ENCODE data around the gene ICE2.

Gene ICE2

DNA sequence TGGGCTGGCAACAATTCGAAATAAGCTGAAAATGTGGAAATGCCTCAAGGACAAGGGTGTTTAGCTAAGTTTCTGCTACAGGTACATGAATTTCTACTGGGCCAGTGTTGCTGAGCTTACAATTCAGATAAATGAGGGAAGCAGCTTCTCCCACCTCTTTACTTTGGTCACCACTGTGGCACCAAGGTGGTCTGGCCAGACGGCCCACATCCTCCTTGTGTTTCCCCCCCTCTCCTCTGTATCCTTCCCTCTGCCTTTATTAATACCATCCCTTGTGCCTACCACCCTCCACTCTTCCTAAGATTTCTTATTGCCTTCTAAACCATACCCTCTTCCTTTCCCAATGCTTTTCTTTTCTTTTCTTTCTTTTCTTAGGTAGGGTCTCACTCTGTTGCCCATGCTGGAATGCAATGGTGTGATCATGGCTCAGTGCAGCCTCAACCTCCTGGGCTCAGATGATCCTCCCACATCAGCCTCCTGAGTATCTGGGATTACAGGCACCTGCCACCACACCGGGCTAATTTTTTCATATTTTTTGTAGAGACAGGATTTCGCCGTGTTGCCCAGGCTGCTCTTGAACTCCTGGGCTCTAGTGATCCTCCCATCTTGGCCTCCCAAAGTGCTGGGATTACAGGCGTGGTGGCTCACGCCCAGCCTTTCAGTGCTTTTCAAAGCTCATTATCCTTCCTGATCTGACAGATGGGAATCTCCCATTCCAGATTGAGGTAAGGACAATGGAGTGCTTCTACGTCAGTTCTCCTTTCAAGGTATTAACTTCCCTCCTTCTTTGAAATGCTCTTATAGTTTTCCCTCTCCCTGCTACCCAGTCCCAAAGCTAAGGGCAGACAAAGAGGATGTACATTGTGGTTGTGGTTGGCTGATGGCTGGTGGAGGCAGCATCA, 95.9 kb downstream of the ICE2 start:
- no peak for DNase-seq (ENCODE audit: extremely low read depth, low read depth)
- no peak overlapping the region for H3K4me3 ChIP-seq (replicated peaks; ENCODE audit: low read depth, low read length)
- TF ChIP-seq, protein P1, sequence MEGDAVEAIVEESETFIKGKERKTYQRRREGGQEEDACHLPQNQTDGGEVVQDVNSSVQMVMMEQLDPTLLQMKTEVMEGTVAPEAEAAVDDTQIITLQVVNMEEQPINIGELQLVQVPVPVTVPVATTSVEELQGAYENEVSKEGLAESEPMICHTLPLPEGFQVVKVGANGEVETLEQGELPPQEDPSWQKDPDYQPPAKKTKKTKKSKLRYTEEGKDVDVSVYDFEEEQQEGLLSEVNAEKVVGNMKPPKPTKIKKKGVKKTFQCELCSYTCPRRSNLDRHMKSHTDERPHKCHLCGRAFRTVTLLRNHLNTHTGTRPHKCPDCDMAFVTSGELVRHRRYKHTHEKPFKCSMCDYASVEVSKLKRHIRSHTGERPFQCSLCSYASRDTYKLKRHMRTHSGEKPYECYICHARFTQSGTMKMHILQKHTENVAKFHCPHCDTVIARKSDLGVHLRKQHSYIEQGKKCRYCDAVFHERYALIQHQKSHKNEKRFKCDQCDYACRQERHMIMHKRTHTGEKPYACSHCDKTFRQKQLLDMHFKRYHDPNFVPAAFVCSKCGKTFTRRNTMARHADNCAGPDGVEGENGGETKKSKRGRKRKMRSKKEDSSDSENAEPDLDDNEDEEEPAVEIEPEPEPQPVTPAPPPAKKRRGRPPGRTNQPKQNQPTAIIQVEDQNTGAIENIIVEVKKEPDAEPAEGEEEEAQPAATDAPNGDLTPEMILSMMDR (IDR thresholded peaks at IDR 0.05; ENCODE audit: low read depth, low read length, missing control alignments) = no peak

DNA sequence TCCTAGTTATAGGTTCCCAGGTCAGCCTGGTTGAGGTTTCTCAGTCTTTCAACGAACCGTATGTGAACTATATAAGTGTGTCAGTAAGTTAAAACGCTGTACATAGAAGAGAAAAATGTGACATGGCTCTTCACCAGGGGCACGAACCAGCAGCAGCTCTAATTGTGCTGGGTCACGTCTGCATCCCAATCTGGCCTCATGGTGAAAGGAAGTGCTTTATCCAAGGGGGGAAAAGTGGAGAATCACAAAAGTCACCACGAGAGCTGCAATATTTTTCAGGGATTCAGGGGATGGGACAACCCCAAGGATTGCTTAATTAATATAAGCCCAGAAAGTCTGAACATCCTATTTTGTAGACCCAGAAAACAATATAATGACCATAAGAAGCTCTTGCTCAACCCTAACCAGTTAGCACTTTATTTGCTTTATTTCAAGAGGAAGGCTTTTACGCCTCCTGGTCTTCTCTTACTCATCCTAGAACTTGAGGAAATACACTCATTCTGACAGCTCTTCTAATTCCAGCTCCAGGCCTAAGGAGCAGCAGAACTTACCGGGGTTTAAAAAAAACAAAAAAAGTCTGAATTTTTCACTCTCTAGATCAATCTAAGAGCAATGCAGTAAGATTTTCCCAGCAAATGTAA, 97.7 kb downstream of the ICE2 start:
- TF ChIP-seq, protein P1 (IDR thresholded peaks at IDR 0.05; ENCODE audit: low read depth, low read length, missing control alignments) = no peak
- no peak for DNase-seq (ENCODE audit: extremely low read depth, low read depth)
- no peak overlapping the region for H3K4me3 ChIP-seq (replicated peaks; ENCODE audit: low read depth, low read length)

DNA sequence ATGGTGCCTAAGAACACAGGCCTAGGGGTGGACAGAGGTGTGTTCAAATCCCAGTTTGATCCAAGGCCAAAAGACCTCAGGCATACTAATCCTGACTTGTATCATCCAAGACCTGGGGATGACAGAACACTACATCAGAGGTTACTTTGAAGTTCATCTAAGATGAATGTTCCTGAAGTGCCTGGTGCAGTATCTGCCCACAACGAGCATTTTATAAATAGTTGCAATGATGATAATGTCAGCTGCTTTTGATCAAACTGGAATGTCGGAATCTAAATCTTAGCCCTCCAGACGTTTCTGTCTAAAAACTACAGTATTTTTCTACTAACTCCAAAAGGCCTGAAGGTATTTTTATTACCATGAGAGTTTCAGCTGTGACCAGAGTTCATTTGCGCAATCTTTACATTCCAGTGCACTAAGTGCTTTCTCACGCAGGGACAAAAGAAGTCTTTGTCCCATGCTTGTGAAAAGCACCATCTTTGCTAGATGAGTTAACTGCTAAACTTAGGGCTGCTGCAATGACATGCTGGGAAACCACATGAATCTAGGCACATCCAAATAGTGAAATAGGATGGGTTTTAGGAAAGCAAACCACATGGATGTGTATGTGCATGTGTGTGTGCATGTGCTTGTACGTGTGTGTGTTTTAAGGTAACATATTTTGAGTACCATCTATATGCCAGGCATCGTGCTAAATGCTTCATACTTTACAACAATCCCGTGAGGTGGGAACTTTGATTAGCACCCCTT, 99.2 kb downstream of the ICE2 start:
- TF ChIP-seq, protein P1 (IDR thresholded peaks at IDR 0.05; ENCODE audit: low read depth, low read length, missing control alignments) = no peak
- H3K4me3 ChIP-seq (replicated peaks; ENCODE audit: low read depth, low read length) = no peak overlapping the region
- DNase-seq (ENCODE audit: extremely low read depth, low read depth) = peak; percentile 89

DNA sequence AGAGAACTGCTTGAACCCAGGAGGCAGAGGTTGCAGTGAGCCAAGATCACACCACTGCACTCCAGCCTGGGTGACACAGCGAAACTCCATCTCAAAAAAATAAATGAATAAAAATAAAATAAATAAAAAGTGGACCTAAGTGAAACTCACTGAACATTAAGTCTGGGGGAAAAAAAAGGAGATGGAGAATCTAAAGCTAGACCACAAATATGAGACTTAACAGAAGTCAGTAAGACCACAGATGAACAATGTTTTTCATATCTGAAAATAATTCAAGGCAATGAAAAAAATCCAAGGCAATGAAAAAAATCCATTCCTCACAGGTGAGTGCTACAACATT, 99.8 kb downstream of the ICE2 start:
- TF ChIP-seq, protein P1 (IDR thresholded peaks at IDR 0.05; ENCODE audit: low read depth, low read length, missing control alignments) = no peak
- H3K4me3 ChIP-seq (replicated peaks; ENCODE audit: low read depth, low read length) = no peak overlapping the region
- no peak for DNase-seq (ENCODE audit: extremely low read depth, low read depth)

DNA sequence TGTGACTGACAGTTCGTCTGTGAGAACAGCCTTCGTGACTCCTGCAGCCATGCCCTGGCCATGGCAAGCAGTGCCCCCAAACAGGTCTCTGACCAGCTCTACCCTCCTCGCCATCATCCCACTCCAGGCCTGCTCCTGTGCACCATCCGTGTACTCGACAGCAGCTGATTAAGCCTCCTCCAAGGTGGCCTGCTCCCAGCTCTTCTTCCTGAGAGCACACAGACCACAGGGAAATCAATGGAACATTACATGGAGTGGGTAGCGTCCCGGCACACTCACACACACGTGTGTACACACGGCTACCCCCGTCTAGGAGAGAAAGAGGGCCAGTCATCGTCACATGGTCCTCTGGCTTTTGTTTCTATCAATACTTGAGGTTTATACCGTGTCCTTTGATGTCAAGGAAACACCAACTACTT, 102.3 kb downstream of the ICE2 start:
- no peak overlapping the region for H3K4me3 ChIP-seq (replicated peaks; ENCODE audit: low read depth, low read length)
- TF ChIP-seq, protein P1 (IDR thresholded peaks at IDR 0.05; ENCODE audit: low read depth, low read length, missing control alignments) = no peak
- DNase-seq (ENCODE audit: extremely low read depth, low read depth) = no peak

DNA sequence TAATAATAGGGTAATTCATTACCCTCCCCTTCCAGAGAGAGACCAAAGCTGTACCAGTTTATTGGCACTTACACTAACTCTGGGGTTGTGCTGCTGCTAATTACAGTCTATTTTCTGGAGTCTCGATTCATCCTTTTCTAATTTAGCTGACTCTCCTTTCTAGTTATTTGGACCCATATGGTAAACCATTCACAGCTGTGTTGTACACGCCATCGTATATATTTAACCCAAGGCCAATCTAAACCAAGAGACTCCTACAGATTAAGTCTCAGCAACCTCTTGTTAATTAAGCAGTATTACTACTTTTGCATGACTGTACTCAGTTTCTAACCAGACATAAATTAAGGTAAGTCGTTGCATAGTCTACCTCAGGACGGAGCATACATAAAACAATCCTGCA, 103.6 kb downstream of the ICE2 start:
- DNase-seq (ENCODE audit: extremely low read depth, low read depth) = no peak
- no peak overlapping the region for H3K4me3 ChIP-seq (replicated peaks; ENCODE audit: low read depth, low read length)
- TF ChIP-seq, protein P1 (IDR thresholded peaks at IDR 0.05; ENCODE audit: low read depth, low read length, missing control alignments) = no peak

Measured in HFF-Myc (cell line).